Peyer's patch (tissue), 4 donors: ENCODE measurements around the gene SLC2A2.

Experiments used
- CTCF ChIP-seq, 6 experiments: fragments of 450-650 bp in 4 of 6; fragments of 200-600 bp in 2 of 6; sonication (generic) in 1 of 6; IDR thresholded peaks; one replicate each; pipeline ENCODE4 v1.5.1; 2017 to 2019; ENCODE audit warnings: antibody characterized with exemption in 6 of 6, mild to moderate bottlenecking in 3 of 6, moderate library complexity in 1 of 6
- POLR2A ChIP-seq, 2 donors: fragments of 450-650 bp; IDR thresholded peaks; one replicate each; pipeline ENCODE4 v1.5.1; 2017; ENCODE audit warnings: antibody characterized with exemption in 2 of 2, mild to moderate bottlenecking in 2 of 2, moderate library complexity in 2 of 2

- TF ChIP-seq POLR2A (IDR thresholded peaks at IDR 0.05) (no peak), CTCF (IDR thresholded peaks at IDR 0.05) (no peak)
Measured at GRCh38 chr3:171001250-171001893, 25.1 kb downstream of the SLC2A2 start.
